ENCODE data around the gene MAPK7. TPM values are rescaled to one million over a fixed set of nuclear protein-coding genes. Genes with fewer than 3 reads are reported as not detected.

MAPK7 gene
- total and polyA plus RNA-seq, 10 of the 15 experiments (the other 5 are each of a cell fraction or from before 2014, with no cell fraction given) = 0.37 to 13.5 (median 5.6) TPM

DNA sequence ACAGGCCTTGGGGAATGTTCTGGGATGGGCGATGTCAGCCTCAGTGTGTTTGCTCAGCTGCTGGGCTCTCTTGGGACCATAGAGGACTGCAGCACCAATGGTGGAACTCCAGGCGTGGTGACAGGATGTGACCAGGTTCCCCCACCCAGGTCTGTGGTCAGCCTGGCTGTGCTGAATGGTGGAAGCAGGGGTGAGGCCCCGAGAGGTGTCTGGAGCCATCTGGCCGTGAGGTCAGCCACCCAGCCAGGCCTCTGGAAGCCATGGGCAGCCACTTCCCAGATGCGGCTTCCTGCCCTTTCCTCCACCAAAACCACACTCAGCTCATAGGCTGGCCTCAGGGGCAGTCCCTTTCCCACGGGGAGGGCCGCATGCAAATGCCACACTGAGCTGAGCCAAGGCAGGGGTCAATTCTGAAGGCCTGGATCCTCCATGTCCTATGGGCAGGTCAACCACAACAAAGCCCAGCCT, 7.8 kb upstream of the MAPK7 start (continued):
- TF ChIP-seq, protein P1, sequence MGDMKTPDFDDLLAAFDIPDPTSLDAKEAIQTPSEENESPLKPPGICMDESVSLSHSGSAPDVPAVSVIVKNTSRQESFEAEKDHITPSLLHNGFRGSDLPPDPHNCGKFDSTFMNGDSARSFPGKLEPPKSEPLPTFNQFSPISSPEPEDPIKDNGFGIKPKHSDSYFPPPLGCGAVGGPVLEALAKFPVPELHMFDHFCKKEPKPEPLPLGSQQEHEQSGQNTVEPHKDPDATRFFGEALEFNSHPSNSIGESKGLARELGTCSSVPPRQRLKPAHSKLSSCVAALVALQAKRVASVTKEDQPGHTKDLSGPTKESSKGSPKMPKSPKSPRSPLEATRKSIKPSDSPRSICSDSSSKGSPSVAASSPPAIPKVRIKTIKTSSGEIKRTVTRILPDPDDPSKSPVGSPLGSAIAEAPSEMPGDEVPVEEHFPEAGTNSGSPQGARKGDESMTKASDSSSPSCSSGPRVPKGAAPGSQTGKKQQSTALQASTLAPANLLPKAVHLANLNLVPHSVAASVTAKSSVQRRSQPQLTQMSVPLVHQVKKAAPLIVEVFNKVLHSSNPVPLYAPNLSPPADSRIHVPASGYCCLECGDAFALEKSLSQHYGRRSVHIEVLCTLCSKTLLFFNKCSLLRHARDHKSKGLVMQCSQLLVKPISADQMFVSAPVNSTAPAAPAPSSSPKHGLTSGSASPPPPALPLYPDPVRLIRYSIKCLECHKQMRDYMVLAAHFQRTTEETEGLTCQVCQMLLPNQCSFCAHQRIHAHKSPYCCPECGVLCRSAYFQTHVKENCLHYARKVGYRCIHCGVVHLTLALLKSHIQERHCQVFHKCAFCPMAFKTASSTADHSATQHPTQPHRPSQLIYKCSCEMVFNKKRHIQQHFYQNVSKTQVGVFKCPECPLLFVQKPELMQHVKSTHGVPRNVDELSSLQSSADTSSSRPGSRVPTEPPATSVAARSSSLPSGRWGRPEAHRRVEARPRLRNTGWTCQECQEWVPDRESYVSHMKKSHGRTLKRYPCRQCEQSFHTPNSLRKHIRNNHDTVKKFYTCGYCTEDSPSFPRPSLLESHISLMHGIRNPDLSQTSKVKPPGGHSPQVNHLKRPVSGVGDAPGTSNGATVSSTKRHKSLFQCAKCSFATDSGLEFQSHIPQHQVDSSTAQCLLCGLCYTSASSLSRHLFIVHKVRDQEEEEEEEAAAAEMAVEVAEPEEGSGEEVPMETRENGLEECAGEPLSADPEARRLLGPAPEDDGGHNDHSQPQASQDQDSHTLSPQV (IDR thresholded peaks at IDR 0.05) = no peak
- TF ChIP-seq CHD1 (IDR thresholded peaks at IDR 0.05; ENCODE audit: low read depth, low read length) (no peak), GABPA (IDR thresholded peaks at IDR 0.05; ENCODE audit: low read depth) (no peak), IKZF2 (IDR thresholded peaks at IDR 0.05) (peak; percentile 45 to 56; a peak in 3 of 4 replicates), ZSCAN29 (IDR thresholded peaks at IDR 0.05) (no peak), FOS (IDR thresholded peaks at IDR 0.05; ENCODE audit: borderline replicate concordance, extremely low read depth, insufficient read length) (no peak), ATF7 (IDR thresholded peaks at IDR 0.05; ENCODE audit: low read depth) (no peak), SRF (IDR thresholded peaks at IDR 0.05; ENCODE audit: low read depth in 2 of 2, low read length in 2 of 2) (no peak), ZBED1 (IDR thresholded peaks at IDR 0.05; ENCODE audit: borderline replicate concordance) (no peak), YY1 (IDR thresholded peaks at IDR 0.05; ENCODE audit: low read depth, low read length) (no peak), SREBF1 (IDR thresholded peaks at IDR 0.05; ENCODE audit: low read length) (no peak), ZNF274 (IDR thresholded peaks at IDR 0.05; ENCODE audit: insufficient read depth, insufficient read length) (no peak), EZH2 (IDR thresholded peaks at IDR 0.05; ENCODE audit: borderline replicate concordance, control insufficient read depth, low read depth, low read length) (no peak), BRCA1 (IDR thresholded peaks at IDR 0.05; ENCODE audit: low read depth, low read length) (no peak), ETV6 (conservative IDR thresholded peaks at IDR 0.05 in 1 of 2, IDR thresholded peaks at IDR 0.05 in 1 of 2; ENCODE audit: borderline replicate concordance in 1 of 2, low read depth in 1 of 2) (no peak), WRNIP1 (IDR thresholded peaks at IDR 0.05; ENCODE audit: borderline replicate concordance, low read depth, low read length) (no peak)
- TF ChIP-seq, protein P2, sequence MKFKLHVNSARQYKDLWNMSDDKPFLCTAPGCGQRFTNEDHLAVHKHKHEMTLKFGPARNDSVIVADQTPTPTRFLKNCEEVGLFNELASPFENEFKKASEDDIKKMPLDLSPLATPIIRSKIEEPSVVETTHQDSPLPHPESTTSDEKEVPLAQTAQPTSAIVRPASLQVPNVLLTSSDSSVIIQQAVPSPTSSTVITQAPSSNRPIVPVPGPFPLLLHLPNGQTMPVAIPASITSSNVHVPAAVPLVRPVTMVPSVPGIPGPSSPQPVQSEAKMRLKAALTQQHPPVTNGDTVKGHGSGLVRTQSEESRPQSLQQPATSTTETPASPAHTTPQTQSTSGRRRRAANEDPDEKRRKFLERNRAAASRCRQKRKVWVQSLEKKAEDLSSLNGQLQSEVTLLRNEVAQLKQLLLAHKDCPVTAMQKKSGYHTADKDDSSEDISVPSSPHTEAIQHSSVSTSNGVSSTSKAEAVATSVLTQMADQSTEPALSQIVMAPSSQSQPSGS (IDR thresholded peaks at IDR 0.05; ENCODE audit: low read length) = no peak
- TF ChIP-seq, protein P3, sequence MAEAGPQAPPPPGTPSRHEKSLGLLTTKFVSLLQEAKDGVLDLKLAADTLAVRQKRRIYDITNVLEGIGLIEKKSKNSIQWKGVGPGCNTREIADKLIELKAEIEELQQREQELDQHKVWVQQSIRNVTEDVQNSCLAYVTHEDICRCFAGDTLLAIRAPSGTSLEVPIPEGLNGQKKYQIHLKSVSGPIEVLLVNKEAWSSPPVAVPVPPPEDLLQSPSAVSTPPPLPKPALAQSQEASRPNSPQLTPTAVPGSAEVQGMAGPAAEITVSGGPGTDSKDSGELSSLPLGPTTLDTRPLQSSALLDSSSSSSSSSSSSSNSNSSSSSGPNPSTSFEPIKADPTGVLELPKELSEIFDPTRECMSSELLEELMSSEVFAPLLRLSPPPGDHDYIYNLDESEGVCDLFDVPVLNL (IDR thresholded peaks at IDR 0.05; ENCODE audit: low read depth, low read length) = no peak
- TF ChIP-seq, protein P4, sequence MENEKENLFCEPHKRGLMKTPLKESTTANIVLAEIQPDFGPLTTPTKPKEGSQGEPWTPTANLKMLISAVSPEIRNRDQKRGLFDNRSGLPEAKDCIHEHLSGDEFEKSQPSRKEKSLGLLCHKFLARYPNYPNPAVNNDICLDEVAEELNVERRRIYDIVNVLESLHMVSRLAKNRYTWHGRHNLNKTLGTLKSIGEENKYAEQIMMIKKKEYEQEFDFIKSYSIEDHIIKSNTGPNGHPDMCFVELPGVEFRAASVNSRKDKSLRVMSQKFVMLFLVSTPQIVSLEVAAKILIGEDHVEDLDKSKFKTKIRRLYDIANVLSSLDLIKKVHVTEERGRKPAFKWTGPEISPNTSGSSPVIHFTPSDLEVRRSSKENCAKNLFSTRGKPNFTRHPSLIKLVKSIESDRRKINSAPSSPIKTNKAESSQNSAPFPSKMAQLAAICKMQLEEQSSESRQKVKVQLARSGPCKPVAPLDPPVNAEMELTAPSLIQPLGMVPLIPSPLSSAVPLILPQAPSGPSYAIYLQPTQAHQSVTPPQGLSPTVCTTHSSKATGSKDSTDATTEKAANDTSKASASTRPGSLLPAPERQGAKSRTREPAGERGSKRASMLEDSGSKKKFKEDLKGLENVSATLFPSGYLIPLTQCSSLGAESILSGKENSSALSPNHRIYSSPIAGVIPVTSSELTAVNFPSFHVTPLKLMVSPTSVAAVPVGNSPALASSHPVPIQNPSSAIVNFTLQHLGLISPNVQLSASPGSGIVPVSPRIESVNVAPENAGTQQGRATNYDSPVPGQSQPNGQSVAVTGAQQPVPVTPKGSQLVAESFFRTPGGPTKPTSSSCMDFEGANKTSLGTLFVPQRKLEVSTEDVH (IDR thresholded peaks at IDR 0.05; ENCODE audit: low read depth, partially characterized antibody) = no peak
- TF ChIP-seq, protein P5, sequence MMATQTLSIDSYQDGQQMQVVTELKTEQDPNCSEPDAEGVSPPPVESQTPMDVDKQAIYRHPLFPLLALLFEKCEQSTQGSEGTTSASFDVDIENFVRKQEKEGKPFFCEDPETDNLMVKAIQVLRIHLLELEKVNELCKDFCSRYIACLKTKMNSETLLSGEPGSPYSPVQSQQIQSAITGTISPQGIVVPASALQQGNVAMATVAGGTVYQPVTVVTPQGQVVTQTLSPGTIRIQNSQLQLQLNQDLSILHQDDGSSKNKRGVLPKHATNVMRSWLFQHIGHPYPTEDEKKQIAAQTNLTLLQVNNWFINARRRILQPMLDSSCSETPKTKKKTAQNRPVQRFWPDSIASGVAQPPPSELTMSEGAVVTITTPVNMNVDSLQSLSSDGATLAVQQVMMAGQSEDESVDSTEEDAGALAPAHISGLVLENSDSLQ (IDR thresholded peaks at IDR 0.05) = no peak
